WI38 (cell line): Measurements from ENCODE around the gene ABHD16A.

Source experiments
- H3K4me3 ChIP-seq: 2 replicates; pipeline ENCODE4 v1.5.1; 2011; ENCODE audit warnings: low read depth, mild to moderate bottlenecking, control low read depth, low read length
- CTCF ChIP-seq: IDR thresholded peaks from 2 replicates; pipeline ENCODE4 v1.5.1; 2012; ENCODE audit warnings: low read depth, mild to moderate bottlenecking, control low read depth, low read length

The ABHD16A gene

GRCh38 chr6:31730631-31731086 lies 27.5 kb upstream of the ABHD16A start:
- H3K4me3 ChIP-seq, result peak overlapping the region; percentile 80

GRCh38 chr6:31729979-31730630 lies 27.0 kb upstream of the ABHD16A start:
- no peak for TF ChIP-seq CTCF

More at GRCh38 chr6:31730631-31731086, 27.5 kb upstream of the ABHD16A start:
- no peak for TF ChIP-seq CTCF

GRCh38 chr6:31729515-31729978 lies 26.4 kb upstream of the ABHD16A start:
- TF ChIP-seq CTCF, result no peak
- H3K4me3 ChIP-seq, result peak overlapping the region; percentile 80

More at GRCh38 chr6:31729979-31730630, 27.0 kb upstream of the ABHD16A start:
- H3K4me3 ChIP-seq, result peak overlapping the region; percentile 80

- peak; percentile 71; the same call in 1 of the 2 replicates for TF ChIP-seq CTCF
- peak within 1 kb of the TSS; percentile 80 for H3K4me3 ChIP-seq
Measured at GRCh38 chr6:31728767-31729514, 25.8 kb upstream of the ABHD16A start, which contains the start of gene DDAH2. Gene DDAH2 (minus strand): TSS chr6:31729299. CDS start chr6:31729161, 138 bp downstream.

GRCh38 chr6:31727717-31728671 lies 24.9 kb upstream of the ABHD16A start:
- no peak for TF ChIP-seq CTCF
- H3K4me3 ChIP-seq, result peak overlapping the region; percentile 80; the same call in 1 of the 2 replicates

- no peak for TF ChIP-seq CTCF
- no peak overlapping the region for H3K4me3 ChIP-seq
Measured at GRCh38 chr6:31727034-31727716, 24.1 kb upstream of the ABHD16A start.
